GM12875 (cell line): ENCODE results near the gene FAM221A.
"Not testable (repeated sequence)": the region's sequence is repeated elsewhere in the genome, so short reads cannot be mapped to it uniquely, and the experiment has no call there.

Source experiments
- H3K4me3 ChIP-seq: one replicate; pipeline ENCODE4 v1.5.1; 2011; ENCODE audit warnings: low read depth, low read length, control low read depth
- TF ChIP-seq, protein P1 (sequence below): IDR thresholded peaks from 2 replicates; pipeline ENCODE4 v1.5.1; 2011; ENCODE audit warnings: low read depth, mild to moderate bottlenecking, control low read depth, inconsistent platforms, low read length, moderate library complexity, borderline replicate concordance; ENCODE audit not compliant: insufficient read depth

Gene FAM221A

DNA sequence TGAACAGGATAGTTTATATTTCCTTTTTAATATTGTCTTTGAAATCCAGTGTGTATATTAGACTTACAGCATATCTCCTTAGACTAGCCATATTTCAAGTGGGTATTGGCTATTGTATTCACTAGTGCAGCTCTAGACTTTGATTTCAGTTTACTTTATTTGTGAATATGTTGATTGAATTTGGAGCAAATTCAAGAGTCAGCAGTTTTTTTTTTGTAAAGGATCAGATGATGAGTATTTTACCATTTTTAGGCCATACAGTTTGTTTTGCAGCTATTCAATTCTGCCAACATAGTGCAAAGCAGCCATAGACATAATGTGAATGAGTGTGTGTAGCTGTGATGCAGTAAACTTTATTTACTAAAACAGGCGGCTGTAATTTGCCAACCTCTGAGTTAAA is 34.6 kb downstream of the FAM221A start:
- TF ChIP-seq, protein P1, sequence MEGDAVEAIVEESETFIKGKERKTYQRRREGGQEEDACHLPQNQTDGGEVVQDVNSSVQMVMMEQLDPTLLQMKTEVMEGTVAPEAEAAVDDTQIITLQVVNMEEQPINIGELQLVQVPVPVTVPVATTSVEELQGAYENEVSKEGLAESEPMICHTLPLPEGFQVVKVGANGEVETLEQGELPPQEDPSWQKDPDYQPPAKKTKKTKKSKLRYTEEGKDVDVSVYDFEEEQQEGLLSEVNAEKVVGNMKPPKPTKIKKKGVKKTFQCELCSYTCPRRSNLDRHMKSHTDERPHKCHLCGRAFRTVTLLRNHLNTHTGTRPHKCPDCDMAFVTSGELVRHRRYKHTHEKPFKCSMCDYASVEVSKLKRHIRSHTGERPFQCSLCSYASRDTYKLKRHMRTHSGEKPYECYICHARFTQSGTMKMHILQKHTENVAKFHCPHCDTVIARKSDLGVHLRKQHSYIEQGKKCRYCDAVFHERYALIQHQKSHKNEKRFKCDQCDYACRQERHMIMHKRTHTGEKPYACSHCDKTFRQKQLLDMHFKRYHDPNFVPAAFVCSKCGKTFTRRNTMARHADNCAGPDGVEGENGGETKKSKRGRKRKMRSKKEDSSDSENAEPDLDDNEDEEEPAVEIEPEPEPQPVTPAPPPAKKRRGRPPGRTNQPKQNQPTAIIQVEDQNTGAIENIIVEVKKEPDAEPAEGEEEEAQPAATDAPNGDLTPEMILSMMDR = no peak
- H3K4me3 ChIP-seq = no peak overlapping the region

DNA sequence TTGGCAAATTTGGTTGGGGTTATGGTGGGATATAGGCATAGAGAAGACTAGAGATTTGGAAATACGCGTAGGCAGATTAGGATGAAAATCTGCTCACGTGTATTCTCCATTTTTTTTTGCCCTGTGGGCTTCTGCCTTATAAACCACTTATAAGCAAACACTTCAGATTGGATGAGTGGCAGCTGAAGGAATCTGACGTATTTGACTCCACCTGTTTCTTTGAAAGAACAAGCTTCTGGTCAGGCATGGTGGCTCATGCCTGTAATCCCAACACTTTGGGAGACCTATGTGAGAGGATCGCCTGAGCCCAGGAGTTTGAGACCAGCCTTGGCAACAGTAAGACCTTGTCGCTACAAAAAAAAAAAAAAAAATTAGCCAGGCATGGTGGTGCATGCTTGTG is 35.1 kb downstream of the FAM221A start:
- TF ChIP-seq, protein P1 = no peak
- no peak overlapping the region for H3K4me3 ChIP-seq

DNA sequence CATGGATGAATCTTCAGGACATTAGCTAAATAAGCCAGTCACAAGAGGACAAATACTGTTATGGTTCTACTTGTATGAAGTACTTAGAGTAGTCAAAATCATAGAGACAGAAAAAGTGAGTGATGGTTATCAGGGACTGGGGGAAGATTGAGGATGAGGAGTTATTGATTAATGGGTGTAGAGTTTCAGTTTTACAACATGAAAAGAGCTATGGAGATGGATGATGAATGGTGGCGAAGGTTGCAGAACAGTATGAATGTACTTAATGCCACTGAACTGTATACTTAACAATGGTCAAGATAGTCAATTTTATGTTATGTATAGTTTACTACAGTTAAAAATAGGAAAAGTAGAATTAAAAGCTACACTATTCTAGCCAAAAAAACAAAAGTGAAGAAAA is 37.8 kb downstream of the FAM221A start:
- H3K4me3 ChIP-seq = no peak overlapping the region
- TF ChIP-seq, protein P1 = no peak

DNA sequence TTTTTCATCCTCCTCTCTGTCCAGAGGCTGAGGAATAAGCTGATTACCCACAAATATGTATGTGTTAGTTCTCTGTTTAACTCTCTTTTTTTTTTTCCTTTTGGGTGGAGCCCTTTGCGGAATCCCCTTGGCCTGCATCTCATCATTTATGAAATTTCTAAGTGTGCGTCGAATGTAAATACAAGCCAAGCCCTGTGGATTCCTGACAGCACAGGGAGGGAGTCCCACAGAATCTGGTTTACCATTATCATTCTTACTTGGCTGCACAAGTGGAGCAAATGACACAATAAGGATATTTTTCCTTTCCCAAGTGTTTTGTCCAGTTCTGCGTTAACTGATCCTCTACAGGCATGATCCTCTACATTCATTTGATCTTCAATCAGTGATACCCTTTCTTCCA is 41.5 kb downstream of the FAM221A start:
- no peak overlapping the region for H3K4me3 ChIP-seq
- TF ChIP-seq, protein P1 = no peak

DNA sequence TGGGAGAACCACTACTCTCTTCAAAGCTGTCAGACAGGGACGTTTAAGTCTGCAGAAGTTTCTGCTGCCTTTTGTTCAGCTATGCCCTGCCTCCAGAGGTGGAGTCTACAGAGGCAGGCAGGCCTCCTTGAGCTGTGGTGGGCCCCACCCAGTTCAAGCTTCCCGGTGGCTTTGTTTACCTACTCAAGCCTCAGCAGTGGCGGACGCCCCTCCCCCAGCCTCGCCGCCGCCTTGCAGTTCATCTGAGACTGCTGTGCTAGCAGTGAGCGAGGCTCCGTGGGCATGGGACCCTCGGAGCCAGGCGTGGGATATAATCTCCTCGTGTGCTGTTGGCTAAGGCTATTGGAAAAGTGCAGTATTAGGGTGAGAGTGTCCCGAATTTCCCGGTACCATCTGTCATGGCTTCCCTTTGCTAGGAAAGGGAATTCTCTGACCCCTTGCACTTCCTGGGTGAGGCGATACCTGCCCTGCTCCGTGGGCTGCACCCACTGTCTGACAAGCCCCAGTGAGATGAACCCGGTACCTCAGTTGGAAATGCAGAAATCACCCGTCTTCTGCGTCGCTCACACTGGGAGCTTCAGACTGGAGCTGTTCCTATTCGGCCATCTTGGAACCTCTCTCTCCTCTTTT is 42.7 kb downstream of the FAM221A start:
- H3K4me3 ChIP-seq = not testable (repeated sequence)

DNA sequence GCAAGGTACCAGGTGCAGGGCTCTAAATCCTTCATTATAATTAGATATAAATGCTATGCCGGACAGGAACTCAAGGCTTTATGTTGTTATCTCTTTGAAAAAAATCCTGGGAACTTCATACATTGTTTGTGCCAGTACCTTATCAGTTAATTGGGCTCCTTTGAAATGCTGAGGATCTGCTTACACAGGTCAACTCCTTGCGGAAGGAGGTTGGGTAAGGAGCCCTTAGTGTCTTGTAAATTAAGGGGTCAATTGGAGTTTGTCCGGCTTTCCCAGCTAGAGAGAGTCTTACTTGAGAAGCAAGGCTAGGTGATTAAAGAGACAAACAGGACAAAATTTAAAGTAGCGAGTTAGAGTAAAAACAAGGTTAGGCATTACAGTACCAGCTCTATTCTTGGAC is 44.1 kb downstream of the FAM221A start:
- not testable (repeated sequence) for H3K4me3 ChIP-seq

DNA sequence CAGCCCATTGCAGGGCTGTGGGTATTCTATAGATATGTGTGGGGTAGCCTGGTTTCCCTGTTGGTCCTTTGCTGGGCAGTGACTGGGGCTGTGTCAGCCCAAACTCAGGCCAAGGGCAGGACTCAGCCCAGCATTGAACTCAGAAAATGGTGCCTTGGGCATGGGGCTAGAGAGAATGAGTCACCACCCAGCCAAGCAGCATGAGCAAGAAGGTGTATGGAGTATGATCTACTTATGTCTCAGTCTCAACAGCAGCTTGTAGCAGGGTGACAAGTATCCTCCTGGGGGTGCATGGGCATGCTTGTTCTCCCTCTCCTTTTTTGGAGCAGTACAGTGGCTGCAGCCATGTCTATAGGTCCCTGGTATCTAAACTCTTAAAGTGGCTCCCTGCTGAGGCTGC is 62.1 kb downstream of the FAM221A start:
- H3K4me3 ChIP-seq = no peak overlapping the region
- TF ChIP-seq, protein P1 = no peak

DNA sequence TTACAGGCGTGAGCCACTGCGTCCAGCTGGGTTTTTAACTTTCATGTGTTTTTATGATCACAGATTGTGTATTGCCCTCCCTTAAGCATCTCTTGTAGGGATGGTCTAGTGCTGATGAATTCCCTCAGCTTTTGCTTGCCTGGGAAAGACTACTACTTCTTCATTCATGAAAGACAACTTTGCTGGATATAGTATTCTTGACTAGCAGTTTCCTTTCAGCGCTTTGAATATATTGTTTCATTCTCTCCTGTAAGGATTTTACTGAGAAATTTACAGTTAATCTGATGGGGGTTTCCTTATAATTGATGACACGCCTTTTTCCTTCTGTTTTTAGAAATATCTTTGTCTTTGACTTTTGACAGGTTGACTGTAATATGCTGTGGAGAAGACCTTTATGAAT is 63.2 kb downstream of the FAM221A start:
- H3K4me3 ChIP-seq = no peak overlapping the region

More for the DNA sequence above, 63.2 kb downstream of the FAM221A start:
- TF ChIP-seq, protein P1 = no peak
